Effector memory CD4-positive, alpha-beta T cell (primary cell): ENCODE data around the gene TNFSF8.

ENCODE experiments used
- DNase-seq, 3 donors: peaks; one replicate each; pipeline ENCODE4 v3.0.0-alpha.2; 2020
- H3K27ac ChIP-seq: 2 replicates; pipeline ENCODE4 v1.7.0; 2013; ENCODE audit warnings: mild to moderate bottlenecking, low read length, moderate library complexity; ENCODE audit not compliant: insufficient read depth, poor library complexity, severe bottlenecking
- H3K27me3 ChIP-seq: replicated peaks from 2 replicates; pipeline ENCODE4 v1.7.0; 2013; ENCODE audit warnings: mild to moderate bottlenecking, low read length; ENCODE audit not compliant: insufficient read depth, control insufficient read depth, poor library complexity, severe bottlenecking
- H3K36me3 ChIP-seq: 2 replicates; pipeline ENCODE4 v1.7.0; 2013; ENCODE audit warnings: mild to moderate bottlenecking, low read length, moderate library complexity; ENCODE audit not compliant: control insufficient read depth, insufficient read depth
- H3K4me1 ChIP-seq: 2 replicates; pipeline ENCODE4 v1.7.0; 2013; ENCODE audit warnings: low read length, mild to moderate bottlenecking; ENCODE audit not compliant: control insufficient read depth, insufficient read depth, poor library complexity, severe bottlenecking
- H3K4me3 ChIP-seq: 2 replicates; pipeline ENCODE4 v1.7.0; 2013; ENCODE audit warnings: low read length, low read depth, mild to moderate bottlenecking; ENCODE audit not compliant: insufficient read depth, poor library complexity, severe bottlenecking
- H3K9me3 ChIP-seq: 2 replicates; pipeline ENCODE4 v1.7.0; 2013; ENCODE audit warnings: mild to moderate bottlenecking, low read length, moderate library complexity; ENCODE audit not compliant: control insufficient read depth

Gene TNFSF8

DNA sequence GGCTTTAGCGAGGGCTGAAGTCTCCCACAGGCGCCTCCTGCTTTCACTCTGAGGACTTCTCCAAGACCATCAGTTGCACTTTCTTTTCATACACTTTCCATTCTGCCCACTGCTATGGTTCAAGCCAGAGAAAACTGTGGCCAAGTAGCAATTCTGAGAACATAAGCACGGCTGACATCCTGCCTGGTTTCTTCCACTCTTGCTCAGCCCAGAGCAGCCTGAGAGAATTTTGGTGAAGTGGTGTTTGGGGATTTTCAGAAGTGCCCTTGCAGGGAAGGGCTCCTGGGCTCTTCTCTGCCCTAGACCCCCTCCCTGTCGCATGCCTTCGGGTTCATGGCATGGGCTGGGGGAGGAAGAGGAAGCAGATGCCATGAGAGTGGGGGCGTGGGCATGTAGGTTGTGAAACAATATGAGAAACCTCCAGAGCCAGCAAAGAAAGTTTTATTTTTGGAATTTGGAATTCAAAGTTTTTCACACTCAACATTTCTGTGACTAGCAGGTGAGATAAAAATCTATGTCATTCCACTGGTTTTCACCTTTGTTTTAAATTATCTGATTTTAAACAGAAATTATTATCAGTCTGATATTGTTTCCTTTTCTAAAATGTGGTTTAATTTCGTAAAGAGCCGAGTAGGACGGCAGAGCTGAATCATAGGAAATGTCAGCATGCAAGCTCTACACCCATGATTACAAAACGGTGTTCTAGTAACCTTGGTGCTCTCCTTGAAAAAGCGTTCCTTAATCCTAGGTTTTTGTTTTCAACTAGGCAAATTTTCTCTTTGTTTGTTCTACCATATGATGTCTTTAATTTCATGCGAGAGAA lies 27.8 kb upstream of the TNFSF8 start:
- Histone ChIP-seq H3K4me1 (peaks cover 11% of the 10 kb centered on the region), H3K36me3 (no peaks in the 10 kb centered on the region), H3K27me3 (no peaks in the 10 kb centered on the region), H3K9me3 (no peaks in the 10 kb centered on the region), H3K27ac (no peak overlapping the region), H3K4me3 (peak overlapping the region; percentile 40)
- DNase-seq, result no peak

DNA sequence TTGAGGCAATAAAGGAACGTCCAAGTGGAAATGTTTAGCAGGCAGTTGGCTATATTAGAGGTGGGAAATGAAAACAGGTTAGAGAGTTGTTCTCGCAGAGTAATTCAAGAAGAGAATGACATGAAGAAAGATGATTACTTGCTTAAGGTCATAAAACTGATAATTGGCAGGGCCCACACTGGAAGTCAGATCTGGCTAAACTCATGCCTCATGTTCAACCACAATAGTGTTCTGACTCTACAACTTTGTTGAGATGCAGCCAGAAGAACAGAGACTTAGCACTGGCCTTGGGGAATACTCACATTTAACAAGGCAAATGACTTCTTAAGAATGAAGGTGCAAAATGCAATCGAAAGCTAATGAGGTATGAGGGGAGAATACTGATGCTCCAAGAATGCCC lies 27.2 kb upstream of the TNFSF8 start:
- Histone ChIP-seq H3K36me3 (no peaks in the 10 kb centered on the region), H3K4me3 (peak overlapping the region; percentile 40), H3K27me3 (no peaks in the 10 kb centered on the region), H3K27ac (no peak overlapping the region), H3K4me1 (peaks cover 11% of the 10 kb centered on the region), H3K9me3 (no peaks in the 10 kb centered on the region)
- DNase-seq, result no peak

- DNase-seq, result no peak
- Histone ChIP-seq H3K4me1 (peaks cover 11% of the 10 kb centered on the region), H3K27ac (no peak overlapping the region), H3K4me3 (no peak overlapping the region), H3K36me3 (no peaks in the 10 kb centered on the region), H3K9me3 (no peaks in the 10 kb centered on the region), H3K27me3 (no peaks in the 10 kb centered on the region)
Measured at GRCh38 chr9:114954956-114955582, 24.7 kb upstream of the TNFSF8 start.

DNA sequence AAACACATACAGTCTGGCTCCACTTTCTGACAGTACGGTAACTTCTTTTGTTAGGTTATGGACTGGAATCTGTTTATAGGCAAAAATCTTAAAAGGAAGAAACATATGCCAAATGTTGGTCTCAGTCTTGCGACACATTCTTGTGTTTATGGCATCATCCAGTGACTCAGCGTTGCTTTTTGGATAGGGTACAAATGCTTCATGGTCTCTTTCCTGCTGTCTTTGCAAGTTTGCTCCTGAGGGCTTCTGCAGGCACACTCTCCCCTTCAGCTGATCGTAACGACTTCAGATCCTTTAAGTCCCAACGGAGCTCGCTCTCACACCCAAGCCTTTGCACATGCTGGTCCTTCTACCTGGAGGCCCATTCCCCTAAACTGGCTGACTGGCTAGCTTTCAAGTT lies 23.6 kb upstream of the TNFSF8 start:
- Histone ChIP-seq H3K27ac (no peak overlapping the region), H3K36me3 (no peaks in the 10 kb centered on the region), H3K9me3 (no peaks in the 10 kb centered on the region), H3K4me3 (no peak overlapping the region), H3K27me3 (no peaks in the 10 kb centered on the region), H3K4me1 (peaks cover 11% of the 10 kb centered on the region)
- no peak for DNase-seq

- Histone ChIP-seq H3K4me3 (no peak overlapping the region), H3K9me3 (no peaks in the 10 kb centered on the region), H3K27me3 (no peaks in the 10 kb centered on the region), H3K27ac (no peak overlapping the region), H3K36me3 (no peaks in the 10 kb centered on the region), H3K4me1 (peaks cover 5% of the 10 kb centered on the region)
- DNase-seq, result no peak
Measured at GRCh38 chr9:114953046-114953445, 22.7 kb upstream of the TNFSF8 start.

DNA sequence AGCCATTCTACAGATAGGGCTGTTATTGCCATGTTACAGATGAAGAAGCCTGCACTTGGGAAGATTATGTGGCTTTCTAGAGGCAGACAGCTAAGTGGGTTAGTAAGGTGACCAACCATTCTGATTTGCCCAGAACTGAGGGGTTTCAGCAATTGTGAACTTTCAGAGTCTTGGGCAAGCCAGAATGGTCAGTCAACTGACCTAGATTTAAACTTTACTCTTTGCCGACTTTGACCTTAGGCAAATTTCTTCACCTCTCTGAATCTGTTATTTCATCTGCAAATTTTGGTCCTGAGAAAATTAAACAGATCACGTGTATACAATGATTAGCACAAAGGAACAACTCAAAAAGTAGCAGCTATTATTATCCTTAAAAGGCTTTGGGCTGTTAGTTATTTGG lies 20.4 kb upstream of the TNFSF8 start:
- Histone ChIP-seq H3K36me3 (no peaks in the 10 kb centered on the region), H3K27ac (no peak overlapping the region), H3K27me3 (no peaks in the 10 kb centered on the region), H3K9me3 (no peaks in the 10 kb centered on the region), H3K4me1 (no peaks in the 10 kb centered on the region), H3K4me3 (no peak overlapping the region)
- no peak for DNase-seq

GRCh38 chr9:114947058-114947457 lies 16.7 kb upstream of the TNFSF8 start:
- H3K4me3 ChIP-seq, result no peak overlapping the region
- H3K27me3 ChIP-seq, result no peaks in the 10 kb centered on the region
- no peak for DNase-seq
- no peaks in the 10 kb centered on the region for H3K36me3 ChIP-seq
- no peaks in the 10 kb centered on the region for H3K9me3 ChIP-seq
- no peak overlapping the region for H3K27ac ChIP-seq
- no peaks in the 10 kb centered on the region for H3K4me1 ChIP-seq

- H3K4me1 ChIP-seq, result no peaks in the 10 kb centered on the region
- no peaks in the 10 kb centered on the region for H3K27me3 ChIP-seq
- no peak for DNase-seq
- no peaks in the 10 kb centered on the region for H3K36me3 ChIP-seq
- H3K9me3 ChIP-seq, result no peaks in the 10 kb centered on the region
- H3K4me3 ChIP-seq, result no peak overlapping the region
- H3K27ac ChIP-seq, result no peak overlapping the region
Measured at GRCh38 chr9:114945616-114946412, 15.4 kb upstream of the TNFSF8 start.

GRCh38 chr9:114941376-114941775 lies 11.0 kb upstream of the TNFSF8 start:
- H3K27ac ChIP-seq, result no peak overlapping the region
- peaks cover 11% of the 10 kb centered on the region for H3K4me1 ChIP-seq
- H3K4me3 ChIP-seq, result no peak overlapping the region
- H3K36me3 ChIP-seq, result no peaks in the 10 kb centered on the region
- no peaks in the 10 kb centered on the region for H3K9me3 ChIP-seq
- no peaks in the 10 kb centered on the region for H3K27me3 ChIP-seq
- DNase-seq, result no peak
